AG08396 (cell line): ENCODE results near the gene RBPJ.

Experiments used
- DNase-seq: peaks from one replicate; pipeline ENCODE4 v3.0.0; 2012; ENCODE audit warnings: low spot score, mixed read lengths

RBPJ gene

DNA sequence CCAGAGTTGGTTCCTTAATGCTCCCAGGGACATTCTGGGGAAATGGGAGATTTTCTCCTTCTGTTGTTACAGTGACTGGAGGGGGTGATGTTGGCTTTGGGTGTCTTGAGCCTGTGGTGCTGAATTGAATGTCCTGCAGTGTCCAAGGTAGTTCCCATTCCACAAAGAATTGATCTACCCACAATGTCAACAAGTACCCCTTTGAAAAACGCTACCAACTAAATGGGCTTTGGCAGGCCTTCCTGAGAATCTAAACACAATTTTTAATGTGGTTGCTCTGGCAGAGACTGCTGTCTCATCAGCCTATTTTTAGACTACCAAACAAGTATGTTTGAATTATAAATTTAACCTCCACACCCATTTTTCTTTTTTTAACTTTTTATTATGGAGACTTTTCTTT, 100.1 kb downstream of the RBPJ start:
- DNase-seq = peak; percentile 14

- DNase-seq = no peak
Observed at GRCh38 chr4:26424153-26424552, 103.3 kb downstream of the RBPJ start.

DNA sequence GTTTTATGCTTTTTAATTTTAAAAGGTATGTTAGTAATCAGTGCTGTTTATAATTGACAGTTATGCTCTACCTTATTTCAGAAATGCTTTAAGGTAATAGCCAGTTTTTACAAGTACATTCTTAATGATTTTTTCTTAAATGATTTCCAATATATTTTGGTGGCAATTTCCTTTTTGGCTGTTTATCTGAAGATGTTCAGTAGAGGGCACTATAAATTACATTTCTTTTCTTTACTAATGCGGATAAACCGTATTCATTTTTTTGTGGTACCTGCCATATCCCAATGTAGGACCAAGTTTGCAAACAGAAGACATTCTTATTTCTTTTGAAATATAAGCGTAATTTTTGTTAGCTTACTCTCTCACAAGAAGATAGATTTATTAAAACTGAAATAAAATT, 104.0 kb downstream of the RBPJ start:
- DNase-seq = no peak

GRCh38 chr4:26425953-26426352, 105.1 kb downstream of the RBPJ start:
- no peak for DNase-seq

DNA sequence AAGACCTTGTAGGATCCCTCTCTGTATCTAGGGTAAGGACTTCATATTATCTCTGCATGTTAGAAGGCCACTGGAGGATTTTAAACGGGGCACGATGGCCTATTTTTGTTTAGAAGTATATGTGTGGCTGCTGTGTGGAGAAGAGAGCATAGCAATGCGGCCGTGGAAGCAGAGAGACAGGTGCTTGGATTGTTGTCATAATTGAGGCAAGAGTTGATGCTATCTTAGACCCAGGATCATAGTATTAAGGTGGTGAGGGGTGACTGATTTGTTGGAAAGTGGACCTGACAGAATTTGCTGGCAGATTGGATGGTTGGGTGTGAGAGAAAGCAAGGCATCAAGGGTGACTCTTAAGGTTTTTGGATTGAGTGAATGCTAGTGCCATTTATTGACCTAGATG, 106.1 kb downstream of the RBPJ start:
- no peak for DNase-seq

DNA sequence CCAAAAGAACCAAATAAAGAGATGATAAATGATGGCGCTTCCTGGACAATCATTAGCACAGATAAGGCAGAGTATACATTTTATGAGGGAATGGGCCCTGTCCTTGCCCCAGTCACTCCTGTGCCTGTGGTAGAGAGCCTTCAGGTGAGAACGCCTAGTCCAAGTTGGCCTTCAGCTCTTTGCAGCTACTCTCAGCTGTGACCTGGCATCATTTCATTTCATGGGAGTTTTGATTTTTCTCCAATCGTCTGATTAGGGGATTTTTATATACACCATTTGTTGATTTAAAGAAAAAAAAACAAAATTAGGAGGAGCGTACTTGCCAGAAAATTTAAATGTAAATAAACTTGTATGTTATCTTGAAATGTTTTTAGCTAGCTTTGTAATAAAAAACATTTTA, 109.1 kb downstream of the RBPJ start:
- no peak for DNase-seq

GRCh38 chr4:26431461-26432180, 110.8 kb downstream of the RBPJ start:
- DNase-seq = no peak

DNA sequence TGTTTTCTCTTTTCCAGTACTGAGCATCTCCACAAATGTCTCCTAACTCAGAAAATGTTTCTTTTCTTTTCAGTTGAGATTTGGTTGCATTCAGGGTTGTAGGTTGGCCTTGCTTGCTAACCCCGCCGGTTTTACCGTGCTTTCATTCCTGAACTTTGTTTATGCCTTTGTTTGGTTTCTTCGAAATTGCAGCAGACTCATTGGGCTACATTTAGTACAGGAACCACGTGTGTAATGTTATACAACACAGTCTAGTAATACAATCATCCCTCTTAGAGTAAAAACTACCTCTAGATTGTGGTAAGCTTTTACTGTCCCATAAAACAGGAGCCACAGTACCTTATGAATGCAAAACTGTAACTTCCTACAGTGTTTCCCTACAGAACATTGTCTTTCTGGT, 111.6 kb downstream of the RBPJ start:
- no peak for DNase-seq

DNA sequence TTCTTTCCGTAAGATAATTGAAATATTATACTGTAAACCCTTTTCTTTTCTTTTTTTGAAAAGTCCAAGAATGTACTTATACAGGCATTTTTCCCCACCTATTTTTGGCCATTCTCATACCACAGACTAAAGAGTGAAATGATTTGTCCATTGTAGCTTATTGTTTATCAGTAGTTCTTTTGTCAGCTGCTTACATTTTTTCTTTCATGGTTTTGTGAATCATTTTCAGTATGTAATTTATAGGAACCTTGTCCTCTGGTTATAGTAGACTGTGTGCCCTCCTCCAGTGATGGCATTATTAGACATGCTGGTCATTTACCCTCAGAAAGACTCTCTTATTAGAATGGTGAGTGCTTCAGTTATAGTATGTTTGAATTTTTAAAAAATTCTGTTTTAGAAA, 112.7 kb downstream of the RBPJ start:
- no peak for DNase-seq

- DNase-seq = no peak
Observed at GRCh38 chr4:26434030-26434639, 113.3 kb downstream of the RBPJ start.

DNA sequence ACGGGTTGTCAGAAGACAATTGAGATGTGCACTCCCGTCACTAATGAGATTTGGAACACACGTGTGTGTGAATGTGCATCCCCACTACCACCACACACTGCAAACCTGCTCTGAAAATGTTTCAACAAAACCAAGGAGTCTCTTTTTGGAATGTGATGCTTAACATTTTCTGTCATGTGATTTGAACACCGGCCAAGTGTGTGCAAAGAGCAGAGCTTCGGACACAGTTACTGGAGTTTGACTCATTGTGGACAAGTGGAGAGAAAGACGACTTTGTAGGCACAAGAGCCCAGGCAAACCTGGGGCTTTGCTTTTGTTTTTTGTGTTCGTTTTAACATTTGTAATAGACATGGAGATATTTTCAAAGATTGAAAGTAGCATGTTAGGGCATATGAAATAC, 120.3 kb downstream of the RBPJ start:
- peak; percentile 40 for DNase-seq

GRCh38 chr4:26441771-26442170, 121.0 kb downstream of the RBPJ start:
- no peak for DNase-seq

- no peak for DNase-seq
Observed at GRCh38 chr4:26447378-26447777, 126.6 kb downstream of the RBPJ start.

DNA sequence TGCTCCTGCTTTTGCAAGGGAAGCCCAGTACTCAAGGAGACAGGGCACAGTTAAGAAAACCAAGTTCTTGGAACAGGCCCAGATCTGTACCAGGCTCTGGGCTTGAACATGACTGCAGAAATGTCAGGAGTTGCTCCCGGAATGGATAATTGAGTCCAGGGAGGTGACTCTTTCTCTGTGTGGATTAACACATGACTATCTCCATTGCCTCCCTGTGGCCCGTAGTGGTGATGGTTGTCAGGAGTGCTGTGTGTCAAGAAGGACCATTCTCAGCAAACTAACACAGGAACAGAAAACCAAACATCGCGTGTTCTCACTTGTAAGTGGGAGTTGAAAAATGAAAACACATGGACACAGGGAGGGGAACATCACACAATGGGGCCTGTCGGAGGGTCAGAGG, 129.6 kb downstream of the RBPJ start:
- no peak for DNase-seq

DNA sequence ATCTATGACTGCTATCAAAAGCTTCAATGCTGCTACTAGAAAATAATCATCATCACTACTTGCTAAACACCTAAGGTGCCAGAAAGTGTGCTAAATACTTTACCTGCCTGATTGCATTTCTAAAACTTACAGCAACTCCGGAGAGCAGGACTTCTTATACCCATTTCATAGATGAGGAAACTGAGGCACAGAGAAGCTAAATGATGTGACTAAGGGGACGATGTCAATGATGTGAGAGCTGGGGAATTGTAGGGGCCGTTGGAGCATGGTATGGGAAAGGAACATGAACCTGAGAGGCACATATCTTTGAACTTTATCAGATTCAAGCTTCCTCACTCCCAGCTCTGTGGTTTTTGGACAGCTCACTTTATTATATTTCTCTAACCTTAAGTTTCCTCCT, 130.8 kb downstream of the RBPJ start:
- no peak for DNase-seq

- DNase-seq = no peak
Observed at GRCh38 chr4:26452565-26453531, 132.0 kb downstream of the RBPJ start.

DNA sequence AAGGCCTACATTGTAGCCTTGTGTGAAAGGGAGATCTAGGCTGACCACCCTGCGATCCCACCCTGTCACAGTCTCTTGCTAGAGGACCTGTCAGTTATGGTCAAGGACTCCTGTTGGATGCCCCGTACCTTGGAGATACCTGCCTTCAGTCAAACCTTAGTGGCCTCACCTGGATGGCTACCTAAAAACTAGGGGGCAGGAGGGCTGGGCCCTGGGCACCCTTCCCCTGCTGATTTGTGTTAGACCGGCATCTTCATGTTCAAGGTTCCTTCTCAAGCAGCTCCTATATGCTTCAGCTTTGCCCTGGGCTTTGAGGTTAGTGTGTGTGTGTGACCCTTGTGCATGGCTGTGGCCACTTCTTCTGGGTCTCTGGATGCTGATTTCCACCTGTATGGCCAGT, 134.1 kb downstream of the RBPJ start:
- no peak for DNase-seq

DNA sequence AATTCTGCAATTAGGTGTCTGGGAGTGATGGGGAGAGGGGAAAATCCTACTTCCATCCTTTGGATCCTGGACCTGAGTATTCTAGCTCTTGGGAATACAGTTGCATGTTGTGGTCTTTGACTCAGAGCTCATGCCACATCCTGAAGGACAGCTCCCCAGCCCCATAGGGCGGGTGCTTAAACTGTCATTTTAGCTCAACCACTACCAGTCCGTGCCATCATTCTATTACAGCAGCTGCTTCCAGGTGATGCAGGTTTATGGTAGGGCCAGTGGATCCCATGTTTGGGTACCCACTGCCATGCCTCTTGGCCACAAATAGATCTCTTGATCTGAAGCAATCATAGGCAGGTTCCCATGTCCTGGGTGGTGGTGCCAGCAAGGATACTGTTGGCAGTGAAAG, 134.8 kb downstream of the RBPJ start:
- DNase-seq = no peak

DNA sequence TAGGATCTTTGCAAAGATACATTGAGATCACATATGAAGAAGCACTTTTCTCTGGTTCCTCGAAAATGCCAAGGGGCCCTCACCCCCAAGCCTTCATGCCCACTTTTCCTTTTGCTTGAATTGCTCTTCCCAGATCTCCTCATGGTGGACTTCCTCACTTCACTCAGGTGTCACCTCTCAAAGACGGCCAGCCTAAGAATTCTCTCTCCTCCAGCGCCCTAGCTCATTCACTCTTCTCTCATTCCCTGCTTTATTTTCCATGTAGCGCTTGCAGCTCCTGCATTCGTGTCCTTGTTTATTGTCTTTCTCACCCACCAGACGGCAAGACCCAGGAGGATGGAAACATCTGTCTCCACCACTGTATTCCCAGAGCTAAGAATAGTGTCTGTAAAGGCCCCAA, 136.6 kb downstream of the RBPJ start:
- DNase-seq = no peak

DNA sequence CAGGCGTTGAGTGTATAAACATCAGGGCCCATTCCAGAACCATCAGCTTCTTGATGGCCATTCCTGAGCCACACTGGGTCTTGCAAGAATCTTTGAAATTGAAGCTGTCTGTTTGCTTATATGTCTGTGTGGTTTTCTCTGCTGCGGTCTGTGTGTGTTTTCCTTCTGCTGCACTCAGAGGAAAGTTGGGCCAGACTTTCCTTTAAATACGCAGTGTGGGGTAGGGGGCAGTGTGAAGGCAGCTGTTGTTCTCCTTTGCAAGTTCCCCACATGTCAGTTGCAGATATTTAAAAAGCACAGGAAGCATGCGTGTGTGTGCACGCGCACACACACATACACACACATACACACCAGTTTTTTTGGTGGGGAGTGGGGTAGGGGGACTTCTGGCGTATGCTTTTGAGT, 137.3 kb downstream of the RBPJ start:
- peak; percentile 50 for DNase-seq

DNA sequence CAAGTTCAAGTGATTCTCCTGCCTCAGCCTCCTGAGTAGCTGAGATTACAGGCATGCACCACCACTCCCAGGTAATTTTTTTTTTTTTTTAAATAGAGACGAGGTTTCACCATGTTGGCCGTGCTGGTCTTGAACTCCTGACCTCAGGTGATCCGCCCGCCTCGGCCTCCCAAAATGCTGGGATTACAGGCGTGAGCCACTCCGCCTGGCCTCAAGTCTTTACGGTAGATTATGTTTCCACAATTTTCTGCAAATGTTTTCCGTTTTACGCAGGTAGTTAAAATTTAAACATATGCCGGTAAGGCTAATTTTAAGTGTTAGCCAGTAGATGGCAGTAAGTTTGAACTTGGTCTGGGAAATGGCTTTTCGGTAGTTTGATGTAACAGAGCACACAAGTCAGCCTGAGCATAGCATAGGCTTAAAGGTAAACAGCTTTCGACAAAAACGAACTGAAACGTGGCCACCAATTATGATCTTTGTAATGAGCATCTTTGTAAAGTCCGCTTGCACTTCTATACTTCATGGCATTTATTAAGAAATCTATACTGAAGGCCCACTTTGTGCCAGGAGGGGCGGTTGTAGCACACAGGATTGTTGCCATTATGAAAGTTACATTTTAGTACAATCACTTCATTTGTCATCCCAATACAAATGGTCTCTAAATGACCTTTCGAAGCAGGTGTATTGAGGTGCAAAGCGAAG, 138.4 kb downstream of the RBPJ start:
- peak; percentile 49 for DNase-seq
